Fibroblast of lung (primary cell): ENCODE results near the gene UBXN11.

Source experiments
- EZH2 ChIP-seq: IDR thresholded peaks from 2 replicates; pipeline ENCODE4 v1.5.1; 2012; ENCODE audit warnings: low read length, control low read depth, mild to moderate bottlenecking; ENCODE audit errors: missing control alignments
- TF ChIP-seq, protein P1 (sequence below), 2 donors: IDR thresholded peaks in 1 of 2; conservative IDR thresholded peaks in 1 of 2; 1 replicate in 1 of 2; 2 replicates in 1 of 2; pipeline ENCODE4 v1.5.1; 2011 to 2012; ENCODE audit warnings: low read length in 2 of 2, control low read depth in 1 of 2, inconsistent platforms in 1 of 2, low read depth in 1 of 2, mild to moderate bottlenecking in 1 of 2

DNA sequence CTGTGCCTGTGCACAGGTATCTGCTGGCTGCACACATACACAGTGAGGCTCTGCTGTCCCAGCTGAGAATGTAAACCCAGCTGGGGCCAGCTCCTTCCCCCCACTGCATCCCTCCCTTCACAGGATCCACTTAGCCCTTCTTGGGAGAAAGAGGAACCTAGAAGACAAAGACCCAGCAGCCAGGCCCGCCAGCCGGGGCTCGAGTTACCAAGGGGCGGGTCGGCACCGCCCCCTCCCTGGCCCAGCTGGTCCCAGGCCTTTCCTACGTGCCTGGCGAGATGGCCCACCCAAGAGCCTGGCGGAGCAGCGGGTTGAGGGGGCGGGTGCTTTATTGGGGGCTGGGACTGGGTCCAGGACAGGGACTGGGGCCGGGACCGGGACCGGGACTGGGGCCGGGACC is 24.5 kb downstream of the UBXN11 start:
- TF ChIP-seq, protein P1, sequence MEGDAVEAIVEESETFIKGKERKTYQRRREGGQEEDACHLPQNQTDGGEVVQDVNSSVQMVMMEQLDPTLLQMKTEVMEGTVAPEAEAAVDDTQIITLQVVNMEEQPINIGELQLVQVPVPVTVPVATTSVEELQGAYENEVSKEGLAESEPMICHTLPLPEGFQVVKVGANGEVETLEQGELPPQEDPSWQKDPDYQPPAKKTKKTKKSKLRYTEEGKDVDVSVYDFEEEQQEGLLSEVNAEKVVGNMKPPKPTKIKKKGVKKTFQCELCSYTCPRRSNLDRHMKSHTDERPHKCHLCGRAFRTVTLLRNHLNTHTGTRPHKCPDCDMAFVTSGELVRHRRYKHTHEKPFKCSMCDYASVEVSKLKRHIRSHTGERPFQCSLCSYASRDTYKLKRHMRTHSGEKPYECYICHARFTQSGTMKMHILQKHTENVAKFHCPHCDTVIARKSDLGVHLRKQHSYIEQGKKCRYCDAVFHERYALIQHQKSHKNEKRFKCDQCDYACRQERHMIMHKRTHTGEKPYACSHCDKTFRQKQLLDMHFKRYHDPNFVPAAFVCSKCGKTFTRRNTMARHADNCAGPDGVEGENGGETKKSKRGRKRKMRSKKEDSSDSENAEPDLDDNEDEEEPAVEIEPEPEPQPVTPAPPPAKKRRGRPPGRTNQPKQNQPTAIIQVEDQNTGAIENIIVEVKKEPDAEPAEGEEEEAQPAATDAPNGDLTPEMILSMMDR (conservative IDR thresholded peaks at IDR 0.05 in 1 of 2, IDR thresholded peaks at IDR 0.05 in 1 of 2; ENCODE audit: low read depth in 1 of 2, low read length in 2 of 2) = no peak
- no peak for TF ChIP-seq EZH2
